Spleen (tissue), 11 donors: ENCODE results near the gene ZNF385B. TPM values are rescaled to one million over a fixed set of nuclear protein-coding genes. Genes with fewer than 3 reads are reported as not detected.

Experiments used
- DNase-seq: peaks from one replicate; pipeline ENCODE4 v3.0.0-alpha.2; 2020
- H3K27ac ChIP-seq, 8 donors: fragments of 200-600 bp; sonication (generic) in 7 of 8; 1 replicate in 4 of 8; 2 replicates in 4 of 8; pipeline versions ENCODE4 v1.5.0 to v1.8.0; 2016 to 2021; ENCODE audit warnings: inconsistent platforms in 4 of 8, mild to moderate bottlenecking in 4 of 8, moderate library complexity in 1 of 8
- H3K27me3 ChIP-seq, 7 donors: fragments of 200-600 bp; sonication (generic) in 6 of 7; replicated peaks in 1 of 7; 1 replicate in 4 of 7; 2 replicates in 3 of 7; pipeline versions ENCODE4 v1.5.0 to v1.8.0; 2016 to 2021; ENCODE audit warnings: inconsistent platforms in 3 of 7, mild to moderate bottlenecking in 1 of 7
- H3K36me3 ChIP-seq, 6 donors: fragments of 200-600 bp; sonication (generic) in 5 of 6; 1 replicate in 4 of 6; 2 replicates in 2 of 6; pipeline versions ENCODE4 v1.5.0 to v1.8.0; 2016 to 2021; ENCODE audit warnings: inconsistent platforms in 2 of 6
- H3K4me1 ChIP-seq, 6 donors: fragments of 200-600 bp; sonication (generic) in 5 of 6; 1 replicate in 3 of 6; 2 replicates in 3 of 6; pipeline versions ENCODE4 v1.5.0 to v1.8.0; 2016 to 2021; ENCODE audit warnings: inconsistent platforms in 3 of 6
- H3K4me3 ChIP-seq, 8 donors: fragments of 200-600 bp; sonication (generic) in 7 of 8; 1 replicate in 4 of 8; 2 replicates in 4 of 8; pipeline versions ENCODE4 v1.5.0 to v1.8.0; 2016 to 2021; ENCODE audit warnings: inconsistent platforms in 4 of 8, mild to moderate bottlenecking in 4 of 8, moderate library complexity in 2 of 8
- H3K9me3 ChIP-seq, 8 donors: fragments of 200-600 bp; sonication (generic) in 7 of 8; 1 replicate in 4 of 8; 2 replicates in 4 of 8; pipeline versions ENCODE4 v1.5.0 to v1.8.0; 2016 to 2021; ENCODE audit warnings: inconsistent platforms in 4 of 8
- CTCF ChIP-seq, 11 experiments: fragments of 200-600 bp in 7 of 11; fragments of 450-650 bp in 4 of 11; sonication (generic) in 4 of 11; IDR thresholded peaks in 8 of 11; conservative IDR thresholded peaks in 3 of 11; 1 replicate in 7 of 11; 2 replicates in 4 of 11; pipeline versions ENCODE4 v1.4.0 to v1.8.0; 2016 to 2021; ENCODE audit warnings: antibody characterized with exemption in 11 of 11, inconsistent platforms in 4 of 11, mild to moderate bottlenecking in 1 of 11
- POLR2A ChIP-seq, 3 donors: fragments of 450-650 bp; IDR thresholded peaks; one replicate each; pipeline ENCODE4 v1.5.1; 2017; ENCODE audit warnings: antibody characterized with exemption in 3 of 3, mild to moderate bottlenecking in 1 of 3
- POLR2AphosphoS5 ChIP-seq, 3 donors: sonication (generic); formaldehyde crosslinking; IDR thresholded peaks; one replicate each; pipeline ENCODE4 v1.5.1; 2017; ENCODE audit warnings: antibody characterized with exemption in 3 of 3
- WGBS, 5 donors: extraction: QIAGEN DNeasy Blood & Tissue Kit in 3 of 5; methylation state at CpG; one replicate each; pipeline versions ENCODE4 v1.1.5 to v1.1.7; 2013 to 2018; 5-methylcytosine and 5-hydroxymethylcytosine counted together
- intact Hi-C: fragments of 100-400 bp; cut with DNase I; formaldehyde crosslinking; loops from one replicate; pipeline ENCODE4 v1.15.0; 2023; ENCODE audit warnings: low total_unique reads
- polyA plus RNA-seq, 3 donors: library from polyadenylated mRNA; stranded (reverse); fragments of 200-250 nt; gene quantifications; one replicate each; pipeline ENCODE4 v1.2.1, GENCODE V29; 2013
- total RNA-seq, 7 donors: library from RNA; depleted of rRNA in 3 of 7; stranded (reverse); fragments of >200 nt in 3 of 7; fragmentation: NEBNext Ultra II Directional in 4 of 7; extraction: Animal tissue kit (Norgen Biotek cat#: 25700) in 4 of 7; gene quantifications; one replicate each; pipeline versions ENCODE4 v1.1.0 to v1.2.1, GENCODE V29; 2016 to 2021
- donor health status: healthy with polysubstance abuse.
- donor health status: DM: no; HTN: no; CAD: no; lungs with moderate emphysema.
- donor health status: DM: no; HTN: no; CAD: no.
- donor health status: Bipolar disorder and iron deficiency.
- donor health status: healthy.
- donor health status: DM: no; HTN: no; CAD: no.
- donor health status: DM: yes; HTN: yes; CAD: no.

ZNF385B gene
- total and polyA plus RNA-seq, 10 donors = 0.03 to 4.3 (median 0.37) TPM; not detected in 3

DNA sequence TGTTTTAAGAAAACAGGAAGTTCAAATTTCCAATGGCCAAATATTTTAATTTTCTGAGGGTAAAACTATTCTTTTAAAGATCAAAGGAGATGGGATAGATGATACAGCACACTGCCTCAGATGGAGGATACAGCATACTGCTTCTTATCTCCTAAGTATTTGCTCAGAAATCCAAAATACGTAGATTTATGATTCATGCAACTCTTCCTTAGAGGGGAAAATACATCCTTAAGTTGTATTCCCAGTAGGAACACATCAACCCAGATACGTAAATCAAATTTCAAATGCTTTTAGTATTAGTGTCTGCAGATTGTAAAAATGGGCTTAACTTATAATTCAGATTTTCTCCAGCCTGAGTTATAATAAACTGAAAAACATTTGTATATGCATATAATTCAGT is 235.2 kb downstream of the ZNF385B start:
- WGBS, 5 donors = 87 to 94% (median 93%) methylated on average over 2 of the region's 2 CpGs

DNA sequence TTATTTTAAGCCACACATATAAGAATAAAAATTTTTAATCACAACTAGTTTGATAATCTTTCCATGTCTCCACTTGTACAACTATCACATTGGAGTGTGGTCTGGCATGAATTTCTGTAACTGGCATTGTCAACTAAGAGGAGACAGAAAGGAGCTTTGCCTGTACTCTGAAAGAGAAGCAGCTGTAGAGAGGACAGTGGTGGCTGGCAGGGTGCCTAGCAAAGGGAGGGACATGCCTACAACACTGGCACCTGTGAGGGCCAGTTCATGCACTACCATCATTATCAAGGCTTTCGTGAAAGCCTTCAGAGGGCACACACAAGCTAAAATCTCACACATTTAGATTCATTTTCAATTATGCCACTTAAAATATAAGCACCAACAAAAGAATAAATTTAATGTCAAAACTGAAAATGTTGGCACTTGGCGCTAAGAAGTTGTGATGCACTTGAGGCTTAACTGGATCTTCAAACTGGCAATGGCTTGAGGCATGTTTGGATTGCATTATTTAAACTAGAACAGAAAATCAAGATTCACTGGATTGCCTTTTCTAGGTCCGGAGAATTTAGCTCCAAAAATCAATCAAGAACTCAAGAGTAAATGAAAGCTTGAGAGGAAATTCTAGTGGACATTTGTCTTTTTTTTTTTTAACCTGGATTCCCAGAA is 238.6 kb downstream of the ZNF385B start:
- Histone ChIP-seq H3K4me1 (no peaks in the 10 kb centered on the region), H3K4me3 (no peak overlapping the region), H3K27ac (no peak overlapping the region), H3K27me3 (no peaks in the 10 kb centered on the region), H3K9me3 (no peaks in the 10 kb centered on the region), H3K36me3 (no peaks in the 10 kb centered on the region)
- intact Hi-C loops = no loop called here
- DNase-seq = no peak
- TF ChIP-seq POLR2A (IDR thresholded peaks at IDR 0.05) = no peak
- no peak for TF ChIP-seq CTCF (IDR thresholded peaks at IDR 0.05 in 8 of 11, conservative IDR thresholded peaks at IDR 0.05 in 3 of 11)
- no peak for TF ChIP-seq POLR2AphosphoS5 (IDR thresholded peaks at IDR 0.05)
- 83 to 93% (median 91%) methylated on average over 3 of the region's 3 CpGs for WGBS, 5 donors

More for the DNA sequence above, 235.2 kb downstream of the ZNF385B start:
- Histone ChIP-seq H3K36me3 (no peaks in the 10 kb centered on the region), H3K9me3 (no peaks in the 10 kb centered on the region), H3K27ac (no peak overlapping the region), H3K4me1 (no peaks in the 10 kb centered on the region), H3K4me3 (no peak overlapping the region), H3K27me3 (no peaks in the 10 kb centered on the region)
- intact Hi-C loops = no loop called here
- TF ChIP-seq POLR2AphosphoS5 (IDR thresholded peaks at IDR 0.05) (no peak), POLR2A (IDR thresholded peaks at IDR 0.05) (no peak), CTCF (IDR thresholded peaks at IDR 0.05 in 8 of 11, conservative IDR thresholded peaks at IDR 0.05 in 3 of 11) (no peak)
- no peak for DNase-seq

- no peak for DNase-seq
- Histone ChIP-seq H3K4me3 (no peak overlapping the region), H3K27me3 (no peaks in the 10 kb centered on the region), H3K9me3 (no peaks in the 10 kb centered on the region), H3K4me1 (no peaks in the 10 kb centered on the region), H3K27ac (no peak overlapping the region), H3K36me3 (no peaks in the 10 kb centered on the region)
- TF ChIP-seq CTCF (IDR thresholded peaks at IDR 0.05 in 8 of 11, conservative IDR thresholded peaks at IDR 0.05 in 3 of 11) (no peak), POLR2A (IDR thresholded peaks at IDR 0.05) (no peak), POLR2AphosphoS5 (IDR thresholded peaks at IDR 0.05) (no peak)
- intact Hi-C loops = no loop called here
- WGBS, 5 donors = 28 to 71% (median 44%) methylated on average over 1 of the region's 1 CpG
Observed at GRCh38 chr2:179622112-179622511, 239.3 kb downstream of the ZNF385B start.

GRCh38 chr2:179619947-179620467 is 241.4 kb downstream of the ZNF385B start:
- no peaks in the 10 kb centered on the region for H3K9me3 ChIP-seq
- no peak overlapping the region for H3K4me3 ChIP-seq
- intact Hi-C loops = no loop called here
- H3K36me3 ChIP-seq = no peaks in the 10 kb centered on the region
- peaks cover 0 to 4% (median 0%) of the 10 kb centered on the region in 7 donors for H3K27me3 ChIP-seq
- WGBS, 5 donors = 79 to 92% (median 89%) methylated on average over 1 of the region's 1 CpG
- TF ChIP-seq POLR2AphosphoS5 (IDR thresholded peaks at IDR 0.05) (no peak), POLR2A (IDR thresholded peaks at IDR 0.05) (no peak), CTCF (IDR thresholded peaks at IDR 0.05 in 8 of 11, conservative IDR thresholded peaks at IDR 0.05 in 3 of 11) (no peak)
- H3K4me1 ChIP-seq = no peaks in the 10 kb centered on the region
- H3K27ac ChIP-seq = no peak overlapping the region
- no peak for DNase-seq
